GM12872 (cell line): ENCODE results near the gene C22orf42.

Source experiments
- TF ChIP-seq, protein P1 (sequence below): IDR thresholded peaks from 3 replicates; pipeline ENCODE4 v1.5.1; 2011; ENCODE audit warnings: low read depth, mild to moderate bottlenecking, low read length, moderate library complexity; ENCODE audit not compliant: insufficient read depth

C22orf42 gene

DNA sequence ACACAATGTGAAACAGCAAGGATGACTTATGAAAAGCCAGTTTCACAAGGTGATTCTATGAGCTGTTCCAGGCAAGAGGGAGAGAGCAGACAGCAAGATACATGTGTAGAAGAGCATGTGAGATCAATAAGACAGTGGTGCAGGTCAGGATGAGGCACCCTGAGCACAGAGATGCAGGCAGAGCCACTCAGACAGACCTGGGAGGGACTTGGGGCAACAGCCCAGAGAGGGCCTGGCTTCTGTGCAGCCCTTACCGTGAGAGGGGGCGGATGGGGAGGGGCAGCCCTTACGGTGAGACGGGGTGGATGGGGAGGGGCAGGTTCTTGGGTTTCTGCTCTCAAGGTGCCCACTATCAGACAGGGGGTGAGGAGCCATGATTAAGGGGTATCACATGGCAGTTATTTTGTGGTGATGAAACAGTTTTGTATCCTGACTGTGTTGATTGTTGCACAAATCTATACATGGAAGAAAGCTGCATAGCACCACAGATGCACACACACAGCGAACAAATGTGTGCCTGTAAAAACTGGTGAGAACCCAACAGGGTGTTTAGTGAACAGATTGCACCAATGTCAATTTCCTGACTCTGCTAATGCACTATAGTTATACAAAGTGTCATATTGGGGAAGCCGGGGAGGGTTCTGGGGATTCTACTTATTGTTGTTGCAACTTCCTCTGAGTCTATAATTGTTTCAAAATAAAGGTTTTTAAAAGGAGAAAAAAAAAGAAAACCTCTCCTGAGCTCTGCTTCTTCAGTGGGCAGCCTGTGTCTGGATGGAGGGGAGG lies 5.2 kb upstream of the C22orf42 start:
- TF ChIP-seq, protein P1, sequence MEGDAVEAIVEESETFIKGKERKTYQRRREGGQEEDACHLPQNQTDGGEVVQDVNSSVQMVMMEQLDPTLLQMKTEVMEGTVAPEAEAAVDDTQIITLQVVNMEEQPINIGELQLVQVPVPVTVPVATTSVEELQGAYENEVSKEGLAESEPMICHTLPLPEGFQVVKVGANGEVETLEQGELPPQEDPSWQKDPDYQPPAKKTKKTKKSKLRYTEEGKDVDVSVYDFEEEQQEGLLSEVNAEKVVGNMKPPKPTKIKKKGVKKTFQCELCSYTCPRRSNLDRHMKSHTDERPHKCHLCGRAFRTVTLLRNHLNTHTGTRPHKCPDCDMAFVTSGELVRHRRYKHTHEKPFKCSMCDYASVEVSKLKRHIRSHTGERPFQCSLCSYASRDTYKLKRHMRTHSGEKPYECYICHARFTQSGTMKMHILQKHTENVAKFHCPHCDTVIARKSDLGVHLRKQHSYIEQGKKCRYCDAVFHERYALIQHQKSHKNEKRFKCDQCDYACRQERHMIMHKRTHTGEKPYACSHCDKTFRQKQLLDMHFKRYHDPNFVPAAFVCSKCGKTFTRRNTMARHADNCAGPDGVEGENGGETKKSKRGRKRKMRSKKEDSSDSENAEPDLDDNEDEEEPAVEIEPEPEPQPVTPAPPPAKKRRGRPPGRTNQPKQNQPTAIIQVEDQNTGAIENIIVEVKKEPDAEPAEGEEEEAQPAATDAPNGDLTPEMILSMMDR: no peak

DNA sequence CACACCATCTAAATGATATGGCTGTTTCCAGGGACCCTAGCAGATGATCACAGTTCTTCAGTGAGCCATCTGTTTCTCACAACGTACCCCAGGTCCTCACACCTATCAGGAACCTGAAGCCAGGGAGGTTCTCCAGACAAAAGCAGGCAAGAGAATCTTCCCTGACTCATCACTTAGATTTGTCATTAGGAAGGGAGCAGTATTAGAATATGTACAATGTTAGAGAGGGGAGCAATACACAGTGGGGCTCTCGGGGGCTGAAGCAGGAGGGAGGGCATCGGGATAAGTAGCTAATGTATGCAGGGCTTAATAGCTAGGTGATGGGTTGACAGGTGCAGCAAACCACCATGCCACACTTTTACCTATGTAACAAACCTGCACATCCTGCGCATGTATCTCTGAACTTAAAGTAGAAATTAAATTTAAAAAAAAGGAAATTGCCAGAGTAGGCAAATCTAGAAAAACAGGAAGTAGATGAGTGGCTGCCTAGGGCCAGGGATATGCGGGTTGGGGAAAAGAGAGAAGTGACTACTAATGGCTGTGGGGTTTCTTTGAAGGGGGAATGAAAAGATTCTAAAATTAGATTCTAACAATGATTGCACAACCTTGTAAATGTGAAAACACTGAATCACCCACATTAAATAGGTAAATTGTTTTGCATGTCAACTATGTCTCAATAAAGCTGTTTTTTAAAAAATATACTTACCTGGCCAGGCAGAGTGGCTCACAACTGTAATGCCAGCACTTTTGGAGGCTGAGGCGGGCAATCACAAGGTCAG lies 14.4 kb downstream of the C22orf42 start:
- TF ChIP-seq, protein P1: no peak

DNA sequence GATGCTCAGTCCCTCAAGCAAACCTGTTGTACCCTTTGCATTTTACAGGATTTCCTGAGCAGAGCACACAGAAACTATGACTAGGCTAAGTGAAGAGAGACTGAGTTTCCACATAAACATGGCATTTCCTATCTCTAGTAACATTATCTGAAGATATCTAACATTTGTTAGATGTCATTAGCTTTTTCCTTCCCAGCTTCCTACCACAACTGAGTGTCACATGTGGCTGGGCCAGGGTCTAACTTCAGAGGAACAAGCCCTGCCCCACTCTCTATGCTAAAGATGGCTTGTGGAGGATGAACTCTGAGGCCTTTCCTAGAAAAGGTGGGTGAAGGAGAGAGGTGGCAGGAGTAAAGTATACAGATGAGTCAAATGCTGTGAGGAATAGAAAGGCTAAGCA lies 16.5 kb downstream of the C22orf42 start:
- TF ChIP-seq, protein P1: no peak

DNA sequence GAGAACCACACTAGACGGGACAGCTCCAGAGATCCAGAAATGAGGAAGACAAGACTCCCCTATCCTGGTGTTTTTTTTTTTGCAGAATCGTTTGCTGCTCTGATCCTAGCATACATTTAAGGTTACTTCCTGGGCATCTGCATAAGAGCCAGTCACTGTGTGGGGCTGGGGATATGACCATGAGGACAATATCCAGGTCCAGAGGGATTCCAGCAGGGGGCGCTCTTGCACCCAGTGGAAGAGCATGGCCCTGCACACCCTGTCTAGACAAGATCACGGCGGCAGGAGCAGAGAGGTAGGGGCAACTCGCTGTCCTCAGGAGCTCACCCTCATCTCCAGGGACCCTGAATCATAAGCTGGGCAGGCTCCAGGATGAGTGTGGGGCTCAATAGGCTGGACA lies 18.4 kb downstream of the C22orf42 start:
- TF ChIP-seq, protein P1: peak; percentile 52

DNA sequence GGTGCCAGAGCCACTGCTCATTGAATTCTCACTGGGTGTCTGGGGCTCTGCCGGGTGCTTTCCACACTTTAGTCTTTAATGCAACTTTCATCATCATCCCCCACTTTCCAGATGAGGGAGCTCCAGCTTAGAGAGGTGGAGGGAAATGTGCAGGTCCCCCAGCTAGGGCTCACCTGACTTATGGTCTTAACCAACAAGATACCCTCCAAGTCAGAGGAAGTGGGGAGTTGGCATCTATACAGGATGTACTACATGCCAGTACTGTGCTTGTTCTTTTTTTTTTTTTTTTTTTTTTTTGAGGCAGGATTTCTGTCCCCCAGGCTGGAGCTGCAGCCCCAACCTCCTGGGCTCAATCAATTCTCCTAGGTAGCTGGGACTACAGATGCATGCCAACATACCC lies 26.3 kb downstream of the C22orf42 start:
- TF ChIP-seq, protein P1: no peak

DNA sequence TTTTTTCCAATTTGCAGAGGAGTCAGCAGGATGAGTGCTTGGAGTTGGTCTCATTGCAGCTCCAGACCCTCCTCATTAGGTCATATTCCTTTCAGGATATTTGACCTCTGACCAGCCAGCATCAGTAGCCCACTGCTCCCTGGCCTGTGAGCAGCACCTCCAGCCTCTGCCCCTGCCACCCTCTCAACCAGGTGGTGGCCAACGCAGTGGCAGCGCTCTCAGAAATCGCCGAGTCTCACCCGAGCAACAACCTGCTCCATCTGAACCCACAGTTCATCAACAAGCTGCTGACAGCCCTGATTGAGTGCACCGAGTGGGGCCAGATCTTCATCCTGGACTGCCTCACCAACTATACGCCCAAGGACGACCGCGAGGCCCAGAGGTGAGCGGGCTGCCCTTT lies 27.0 kb downstream of the C22orf42 start:
- TF ChIP-seq, protein P1: no peak

DNA sequence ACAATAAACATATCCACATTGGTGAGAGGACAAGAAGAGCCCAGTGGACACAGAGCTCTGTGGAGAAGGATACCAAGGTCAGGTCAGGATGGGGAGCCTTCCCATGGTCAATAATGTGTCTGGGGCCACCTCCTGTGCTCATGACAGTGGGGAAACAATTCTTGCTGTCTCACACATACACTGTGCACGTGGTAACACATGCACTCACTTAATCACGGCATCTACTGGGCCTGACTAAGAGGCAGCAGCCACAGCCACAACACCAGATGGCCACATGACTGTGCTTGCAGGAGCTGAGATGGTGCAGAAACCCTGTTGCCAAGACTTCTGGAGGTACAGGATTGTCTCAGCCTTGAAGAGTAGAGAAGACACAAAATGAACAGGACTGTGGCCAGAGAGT lies 28.6 kb downstream of the C22orf42 start:
- TF ChIP-seq, protein P1: no peak
